Mesenchymal stem cell (in vitro differentiated cells and primary cell): ENCODE results near the gene RTL10. TPM values are rescaled to one million over a fixed set of nuclear protein-coding genes. Genes with fewer than 3 reads are reported as not detected.

ENCODE experiments used
- DNase-seq: peaks from one replicate; pipeline ENCODE4 v3.0.0-alpha.2; 2013
- H2AFZ ChIP-seq: one replicate; pipeline ENCODE4 v1.6.1; 2013; ENCODE audit warnings: low read depth, mild to moderate bottlenecking, control low read depth, inconsistent platforms, low read length, moderate library complexity
- H2AK5ac ChIP-seq: 2 replicates; pipeline ENCODE4 v1.6.1; 2013; ENCODE audit warnings: low read length, moderate library complexity, mild to moderate bottlenecking, inconsistent platforms; ENCODE audit not compliant: severe bottlenecking
- H2BK120ac ChIP-seq: one replicate; pipeline ENCODE4 v1.6.1; 2013; ENCODE audit warnings: low read depth, mild to moderate bottlenecking, inconsistent platforms, low read length, moderate library complexity
- H2BK12ac ChIP-seq, 2 experiments: one replicate each; pipeline ENCODE4 v1.6.1; 2013; ENCODE audit warnings: inconsistent platforms in 2 of 2, low read length in 2 of 2, mild to moderate bottlenecking in 2 of 2, moderate library complexity in 2 of 2, control low read depth in 1 of 2
- H2BK15ac ChIP-seq: one replicate; pipeline ENCODE4 v1.6.1; 2013; ENCODE audit warnings: mild to moderate bottlenecking, low read depth, inconsistent platforms; ENCODE audit not compliant: poor library complexity, severe bottlenecking
- H2BK5ac ChIP-seq: 2 replicates; pipeline ENCODE4 v1.6.1; 2013; ENCODE audit warnings: low read depth, mild to moderate bottlenecking, low read length, control low read depth, inconsistent platforms; ENCODE audit not compliant: poor library complexity, severe bottlenecking
- H3K14ac ChIP-seq, 2 experiments: one replicate each; pipeline ENCODE4 v1.6.1; 2013; ENCODE audit warnings: inconsistent platforms in 2 of 2, low read length in 2 of 2, control low read depth in 1 of 2, mild to moderate bottlenecking in 1 of 2, moderate library complexity in 1 of 2
- H3K18ac ChIP-seq, 2 experiments: one replicate each; pipeline ENCODE4 v1.6.1; 2013; ENCODE audit warnings: inconsistent platforms in 2 of 2, low read length in 2 of 2, control low read depth in 1 of 2, low read depth in 1 of 2, mild to moderate bottlenecking in 1 of 2
- H3K23ac ChIP-seq, 2 experiments: one replicate each; pipeline ENCODE4 v1.6.1; 2013; ENCODE audit warnings: inconsistent platforms in 2 of 2, low read length in 2 of 2, mild to moderate bottlenecking in 2 of 2, moderate library complexity in 2 of 2, control low read depth in 1 of 2
- H3K27ac ChIP-seq: 2 replicates; pipeline ENCODE4 v1.5.1; 2013; ENCODE audit warnings: mild to moderate bottlenecking, moderate library complexity, low read length, control low read depth, inconsistent platforms; ENCODE audit not compliant: poor library complexity, severe bottlenecking
- H3K27me3 ChIP-seq, 2 experiments: 2 replicates each; pipeline versions ENCODE4 v1.6.1 to v1.7.0; 2013; ENCODE audit warnings: low read length in 2 of 2, mild to moderate bottlenecking in 2 of 2, moderate library complexity in 2 of 2, control low read depth in 1 of 2, inconsistent platforms in 1 of 2; ENCODE audit not compliant: control insufficient read depth in 1 of 2, insufficient read depth in 1 of 2
- H3K36me3 ChIP-seq, 2 experiments: 2 replicates each; pipeline versions ENCODE4 v1.6.1 to v1.7.0; 2013; ENCODE audit warnings: low read length in 2 of 2, control low read depth in 1 of 2, inconsistent platforms in 1 of 2, low read depth in 1 of 2, mild to moderate bottlenecking in 1 of 2; ENCODE audit not compliant: insufficient read depth in 2 of 2, control insufficient read depth in 1 of 2
- H3K4ac ChIP-seq, 2 experiments: one replicate each; pipeline ENCODE4 v1.6.1; 2013; ENCODE audit warnings: inconsistent platforms in 2 of 2, low read length in 2 of 2, mild to moderate bottlenecking in 2 of 2, moderate library complexity in 2 of 2, control low read depth in 1 of 2, low read depth in 1 of 2
- H3K4me1 ChIP-seq: 2 replicates; pipeline ENCODE4 v1.6.1; 2013; ENCODE audit warnings: low read depth, low read length, control low read depth; ENCODE audit not compliant: control insufficient read depth, insufficient read depth
- H3K4me2 ChIP-seq: 2 replicates; pipeline ENCODE4 v1.6.1; 2013; ENCODE audit warnings: low read length, mild to moderate bottlenecking, inconsistent platforms; ENCODE audit not compliant: poor library complexity, severe bottlenecking
- H3K4me3 ChIP-seq, 2 experiments: 2 replicates each; pipeline versions ENCODE4 v1.5.1 to v1.7.0; 2013; ENCODE audit warnings: low read length in 2 of 2, mild to moderate bottlenecking in 2 of 2, control low read depth in 1 of 2, low read depth in 1 of 2; ENCODE audit not compliant: insufficient read depth in 1 of 2
- H3K79me1 ChIP-seq: replicated peaks from 2 replicates; pipeline ENCODE4 v1.6.1; 2013; ENCODE audit warnings: mild to moderate bottlenecking, control low read depth, low read length, inconsistent platforms; ENCODE audit not compliant: poor library complexity, severe bottlenecking
- H3K9ac ChIP-seq: 2 replicates; pipeline ENCODE4 v1.7.0; 2013; ENCODE audit warnings: mild to moderate bottlenecking, low read length, moderate library complexity
- H3K9me3 ChIP-seq: 2 replicates; pipeline ENCODE4 v1.7.0; 2013; ENCODE audit warnings: mild to moderate bottlenecking, low read length; ENCODE audit not compliant: control insufficient read depth
- H4K8ac ChIP-seq: one replicate; pipeline ENCODE4 v1.6.1; 2013; ENCODE audit warnings: inconsistent platforms, mild to moderate bottlenecking, low read length, moderate library complexity
- H4K91ac ChIP-seq: one replicate; pipeline ENCODE4 v1.6.1; 2013; ENCODE audit warnings: mild to moderate bottlenecking, low read length, inconsistent platforms
- WGBS: methylation state at CpG from one replicate; pipeline ENCODE4 v1.1.7; 2013; ENCODE audit warnings: mixed read lengths; 5-methylcytosine and 5-hydroxymethylcytosine counted together
- polyA plus RNA-seq, 2 experiments: library from polyadenylated mRNA; stranded (reverse); fragments of 200-250 nt; gene quantifications; one replicate each; pipeline ENCODE4 v1.2.3, GENCODE V29; 2013

Gene RTL10, protein sequence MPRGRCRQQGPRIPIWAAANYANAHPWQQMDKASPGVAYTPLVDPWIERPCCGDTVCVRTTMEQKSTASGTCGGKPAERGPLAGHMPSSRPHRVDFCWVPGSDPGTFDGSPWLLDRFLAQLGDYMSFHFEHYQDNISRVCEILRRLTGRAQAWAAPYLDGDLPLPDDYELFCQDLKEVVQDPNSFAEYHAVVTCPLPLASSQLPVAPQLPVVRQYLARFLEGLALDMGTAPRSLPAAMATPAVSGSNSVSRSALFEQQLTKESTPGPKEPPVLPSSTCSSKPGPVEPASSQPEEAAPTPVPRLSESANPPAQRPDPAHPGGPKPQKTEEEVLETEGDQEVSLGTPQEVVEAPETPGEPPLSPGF
- polyA plus RNA-seq (2013, experiment 1 of 2) = 6.4 TPM
- 7.2 TPM for polyA plus RNA-seq (2013, experiment 2 of 2)

GRCh38 chr22:19854778-19855503, at the start of gene RTL10, which contains the start of gene GNB1L:
Gene RTL10 (minus strand): TSS chr22:19854874. CDS start chr22:19852261, 2,613 bp downstream.
Gene GNB1L (minus strand): TSS chr22:19854874. CDS start chr22:19821355, 33,519 bp downstream.
- Histone ChIP-seq H3K4ac (peak within 1 kb of the TSS; percentile 93 to 97), H2AFZ (peak within 1 kb of the TSS; percentile 72), H3K4me2 (peak within 1 kb of the TSS; percentile 93), H2BK5ac (peak within 1 kb of the TSS; percentile 88), H4K8ac (peak within 1 kb of the TSS; percentile 99), H2BK12ac (peak within 1 kb of the TSS; percentile 51 to 73), H2BK120ac (peak within 1 kb of the TSS; percentile 86), H3K4me3 (peak within 1 kb of the TSS; percentile 83 to 96), H3K18ac (peak within 1 kb of the TSS; percentile 96 to 99), H3K4me1 (peaks cover 42% of the 10 kb centered on the region), H3K27ac (peak within 1 kb of the TSS; percentile 73), H3K9me3 (no peaks in the 10 kb centered on the region), H3K36me3 (peaks cover 25 to 27% of the 10 kb centered on the region in 2 experiments), H2BK15ac (peak within 1 kb of the TSS; percentile 98), H2AK5ac (peak within 1 kb of the TSS; percentile 28), H3K79me1 (peaks cover 19% of the 10 kb centered on the region), H3K14ac (peak within 1 kb of the TSS in 1 of 2 experiments; percentile 96), H3K23ac (peak within 1 kb of the TSS; percentile 20 to 99), H3K9ac (peak within 1 kb of the TSS; percentile 96), H4K91ac (peak within 1 kb of the TSS; percentile 95), H3K27me3 (no peaks in the 10 kb centered on the region)
- peak; percentile 96 for DNase-seq
- under 1% methylated on average over 81 of the region's 81 CpGs for WGBS

- Histone ChIP-seq H2BK120ac (peak overlapping the region; percentile 43), H3K23ac (no peak overlapping the region)
- 92% methylated on average over 16 of the region's 16 CpGs for WGBS
These were observed 49.6 kb upstream of the RTL10 start for GRCh38 chr22:19904174-19904856.

DNA sequence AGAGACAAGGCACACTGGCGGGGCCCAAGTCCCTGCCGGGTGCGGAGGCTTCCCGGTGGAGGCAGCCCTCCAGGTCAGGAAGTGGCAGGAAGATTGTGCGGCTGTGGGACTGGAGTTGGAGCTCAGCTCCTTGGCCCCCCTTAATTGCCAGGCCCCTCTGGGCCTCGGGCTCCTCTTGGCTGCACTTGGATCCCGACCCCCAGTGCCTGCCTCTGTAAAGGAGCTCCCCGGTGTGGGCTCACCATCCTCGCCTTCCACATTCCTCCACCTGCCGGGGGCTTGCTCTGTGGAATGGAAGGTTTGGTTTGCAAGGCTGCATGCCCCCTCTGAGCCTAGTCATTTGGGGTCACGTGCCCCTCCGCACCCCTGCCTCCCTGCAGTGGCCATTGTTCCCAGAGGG, 48.8 kb upstream of the RTL10 start:
- Histone ChIP-seq H2BK120ac (no peak overlapping the region), H3K27me3 (no peaks in the 10 kb centered on the region), H3K36me3 (peaks cover 10 to 14% of the 10 kb centered on the region in 2 experiments), H2AFZ (no peak overlapping the region), H3K23ac (no peak overlapping the region), H3K9me3 (no peaks in the 10 kb centered on the region), H3K27ac (no peak overlapping the region), H3K79me1 (no peaks in the 10 kb centered on the region), H2BK5ac (no peak overlapping the region), H3K4me3 (no peak overlapping the region), H4K91ac (peak overlapping the region; percentile 25), H3K18ac (peak overlapping the region in 1 of 2 experiments; percentile 6), H3K4me1 (peaks cover 34% of the 10 kb centered on the region), H2BK15ac (no peak overlapping the region), H3K4me2 (no peak overlapping the region), H3K14ac (peak overlapping the region in 1 of 2 experiments; percentile 18), H3K9ac (no peak overlapping the region), H2BK12ac (no peak overlapping the region), H3K4ac (no peak overlapping the region), H2AK5ac (peak overlapping the region; percentile 38), H4K8ac (peak overlapping the region; percentile 31)
- WGBS = 76% methylated on average over 12 of the region's 12 CpGs
- no peak for DNase-seq

More at GRCh38 chr22:19904174-19904856, 49.6 kb upstream of the RTL10 start:
- Histone ChIP-seq H3K4ac (peak overlapping the region; percentile 13 to 30), H3K9ac (no peak overlapping the region), H3K27me3 (no peaks in the 10 kb centered on the region), H3K4me1 (peaks cover 34% of the 10 kb centered on the region), H3K36me3 (peaks cover 3 to 17% of the 10 kb centered on the region in 2 experiments), H3K4me2 (no peak overlapping the region), H2BK12ac (peak overlapping the region in 1 of 2 experiments; percentile 87), H3K9me3 (no peaks in the 10 kb centered on the region), H3K18ac (no peak overlapping the region), H3K14ac (no peak overlapping the region), H2AK5ac (peak overlapping the region; percentile 50), H3K27ac (no peak overlapping the region), H2BK5ac (no peak overlapping the region), H3K4me3 (no peak overlapping the region), H3K79me1 (no peaks in the 10 kb centered on the region), H4K8ac (no peak overlapping the region), H4K91ac (peak overlapping the region; percentile 60), H2BK15ac (peak overlapping the region; percentile 44), H2AFZ (no peak overlapping the region)
- no peak for DNase-seq
